ENCODE measurements around the gene SCAPER. TPM values are rescaled to one million over a fixed set of nuclear protein-coding genes. Genes with fewer than 3 reads are reported as not detected.

Gene SCAPER
- total RNA-seq, 1 experiment from 2014 or later: 10.3 TPM

- ATAC-seq: no peak
- Mint-ChIP-seq H3K36me3 (peaks cover under 1% of the 10 kb centered on the region; the same call in 1 of the 2 replicates), H3K9me3 (peaks cover 6% of the 10 kb centered on the region), H3K27me3 (ENCODE audit: low read depth) (no peaks in the 10 kb centered on the region), H3K4me1 (no peaks in the 10 kb centered on the region), H3K27ac (no peak overlapping the region), H3K4me3 (no peak overlapping the region)
- CTCF ChIA-PET: no interaction called here
- POLR2A ChIA-PET: no interaction called here
- DNase-seq (ENCODE audit: low spot score): no peak
- TF ChIP-seq ZBTB43 (CRISPR knock-in tag; IDR thresholded peaks at IDR 0.05): no peak
- TF ChIP-seq CREB1 (CRISPR knock-in tag; IDR thresholded peaks at IDR 0.05): no peak
- no peak for TF ChIP-seq ZNF317 (CRISPR knock-in tag; IDR thresholded peaks at IDR 0.05; ENCODE audit: borderline replicate concordance, low read depth)
- TF ChIP-seq FOXP4 (CRISPR knock-in tag; IDR thresholded peaks at IDR 0.05): no peak
- no peak for TF ChIP-seq HMGA2 (CRISPR knock-in tag; IDR thresholded peaks at IDR 0.05)
- no peak for TF ChIP-seq ESRRA (CRISPR knock-in tag; IDR thresholded peaks at IDR 0.05; ENCODE audit: borderline replicate concordance)
- TF ChIP-seq FOXJ3 (CRISPR knock-in tag; IDR thresholded peaks at IDR 0.05; ENCODE audit: borderline replicate concordance): no peak
- TF ChIP-seq AR (CRISPR knock-in tag; IDR thresholded peaks at IDR 0.05): no peak
- no peak for TF ChIP-seq PREB (CRISPR knock-in tag; IDR thresholded peaks at IDR 0.05; ENCODE audit: borderline replicate concordance)
- no peak for TF ChIP-seq EMX1 (CRISPR knock-in tag; IDR thresholded peaks at IDR 0.05)
- no peak for TF ChIP-seq ATF6 (CRISPR knock-in tag; IDR thresholded peaks at IDR 0.05)
- TF ChIP-seq ZNF219 (CRISPR knock-in tag; IDR thresholded peaks at IDR 0.05; ENCODE audit: borderline replicate concordance): no peak
- no peak for TF ChIP-seq SOX15 (CRISPR knock-in tag; IDR thresholded peaks at IDR 0.05)
Observed at GRCh38 chr15:76460347-76460746, 444.8 kb downstream of the SCAPER start.

GRCh38 chr15:76451540-76451939, 453.6 kb downstream of the SCAPER start:
- Mint-ChIP-seq H3K27ac (no peak overlapping the region), H3K4me1 (no peaks in the 10 kb centered on the region), H3K36me3 (no peaks in the 10 kb centered on the region), H3K27me3 (ENCODE audit: low read depth) (no peaks in the 10 kb centered on the region), H3K9me3 (no peaks in the 10 kb centered on the region), H3K4me3 (no peak overlapping the region)
- POLR2A ChIA-PET: no interaction called here
- DNase-seq (ENCODE audit: low spot score): no peak
- no peak for ATAC-seq
- CTCF ChIA-PET: no interaction called here
- TF ChIP-seq USF1 (CRISPR knock-in tag; IDR thresholded peaks at IDR 0.05): no peak
- no peak for TF ChIP-seq GABPB1 (CRISPR knock-in tag; IDR thresholded peaks at IDR 0.05)
- no peak for TF ChIP-seq TEAD1 (CRISPR knock-in tag; IDR thresholded peaks at IDR 0.05)
- TF ChIP-seq ATF2 (CRISPR knock-in tag; IDR thresholded peaks at IDR 0.05; ENCODE audit: borderline replicate concordance, low read depth): no peak
- TF ChIP-seq PRDM15 (CRISPR knock-in tag; IDR thresholded peaks at IDR 0.05): no peak
- TF ChIP-seq ELF4 (CRISPR knock-in tag; IDR thresholded peaks at IDR 0.05; ENCODE audit: low read depth): no peak
- TF ChIP-seq ATF3 (CRISPR knock-in tag; conservative IDR thresholded peaks at IDR 0.05): no peak

Data from WTC11 (cell line).